ENCODE measurements around the gene FHAD1.
A peak's percentile ranks its signal among the peaks of the same experiment; 100 is the strongest.

The FHAD1 gene

GRCh38 chr1:15251857-15252835, 5.1 kb downstream of the FHAD1 start:
- no peak for TF ChIP-seq CTCF (IDR thresholded peaks at IDR 0.05; ENCODE audit: poor library complexity, severe bottlenecking)
- Histone ChIP-seq H3K4me3 (ENCODE audit: severe bottlenecking) (no peak overlapping the region), H3K36me3 (ENCODE audit: low read depth) (no peaks in the 10 kb centered on the region), H3K9me3 (ENCODE audit: severe bottlenecking) (no peaks in the 10 kb centered on the region), H3K4me1 (ENCODE audit: insufficient read depth, poor library complexity, severe bottlenecking) (no peaks in the 10 kb centered on the region), H3K27me3 (ENCODE audit: insufficient read depth, poor library complexity, severe bottlenecking) (no peaks in the 10 kb centered on the region), H3K27ac (ENCODE audit: poor library complexity, severe bottlenecking) (no peak overlapping the region)
- DNase-seq (ENCODE audit: low spot score) (no peak), ATAC-seq (ENCODE audit: low read depth) (peak; percentile 18; the same call in 1 of the 3 replicates)

GRCh38 chr1:15254559-15254958, 7.5 kb downstream of the FHAD1 start:
- no peak for TF ChIP-seq CTCF (IDR thresholded peaks at IDR 0.05; ENCODE audit: poor library complexity, severe bottlenecking)
- Histone ChIP-seq H3K27me3 (ENCODE audit: insufficient read depth, poor library complexity, severe bottlenecking) (no peaks in the 10 kb centered on the region), H3K4me1 (ENCODE audit: insufficient read depth, poor library complexity, severe bottlenecking) (no peaks in the 10 kb centered on the region), H3K27ac (ENCODE audit: poor library complexity, severe bottlenecking) (no peak overlapping the region), H3K36me3 (ENCODE audit: low read depth) (no peaks in the 10 kb centered on the region), H3K4me3 (ENCODE audit: severe bottlenecking) (no peak overlapping the region), H3K9me3 (ENCODE audit: severe bottlenecking) (no peaks in the 10 kb centered on the region)
- ATAC-seq (ENCODE audit: low read depth) (no peak), DNase-seq (ENCODE audit: low spot score) (no peak)

- DNase-seq (ENCODE audit: low spot score) = no peak
- Histone ChIP-seq H3K4me3 (ENCODE audit: severe bottlenecking) (no peak overlapping the region), H3K4me1 (ENCODE audit: insufficient read depth, poor library complexity, severe bottlenecking) (peaks cover under 1% of the 10 kb centered on the region), H3K27me3 (ENCODE audit: insufficient read depth, poor library complexity, severe bottlenecking) (no peaks in the 10 kb centered on the region), H3K36me3 (ENCODE audit: low read depth) (no peaks in the 10 kb centered on the region), H3K27ac (ENCODE audit: poor library complexity, severe bottlenecking) (no peak overlapping the region), H3K9me3 (ENCODE audit: severe bottlenecking) (no peaks in the 10 kb centered on the region)
- no peak for ATAC-seq (ENCODE audit: low read depth)
- no peak for TF ChIP-seq CTCF (IDR thresholded peaks at IDR 0.05; ENCODE audit: poor library complexity, severe bottlenecking)
Measured at GRCh38 chr1:15255582-15256149, 8.6 kb downstream of the FHAD1 start.

GRCh38 chr1:15256584-15256983, 9.6 kb downstream of the FHAD1 start:
- ATAC-seq (ENCODE audit: low read depth) = no peak
- no peaks in the 10 kb centered on the region for H3K36me3 ChIP-seq (ENCODE audit: low read depth)
- no peak for TF ChIP-seq CTCF (IDR thresholded peaks at IDR 0.05; ENCODE audit: poor library complexity, severe bottlenecking)

More at GRCh38 chr1:15256584-15256983, 9.6 kb downstream of the FHAD1 start:
- Histone ChIP-seq H3K27me3 (ENCODE audit: insufficient read depth, poor library complexity, severe bottlenecking) (no peaks in the 10 kb centered on the region), H3K9me3 (ENCODE audit: severe bottlenecking) (no peaks in the 10 kb centered on the region), H3K4me1 (ENCODE audit: insufficient read depth, poor library complexity, severe bottlenecking) (peaks cover 5% of the 10 kb centered on the region), H3K27ac (ENCODE audit: poor library complexity, severe bottlenecking) (no peak overlapping the region), H3K4me3 (ENCODE audit: severe bottlenecking) (no peak overlapping the region)
- DNase-seq (ENCODE audit: low spot score) = no peak
